ENCODE measurements around the gene PPP3CA. TPM values are rescaled to one million over a fixed set of nuclear protein-coding genes. Genes with fewer than 3 reads are reported as not detected.

PPP3CA gene
- total and polyA plus RNA-seq, 2 of the 8 experiments (the other 6 are each of a cell fraction or from before 2014, with no cell fraction given): 7.9 to 35.0 TPM

DNA sequence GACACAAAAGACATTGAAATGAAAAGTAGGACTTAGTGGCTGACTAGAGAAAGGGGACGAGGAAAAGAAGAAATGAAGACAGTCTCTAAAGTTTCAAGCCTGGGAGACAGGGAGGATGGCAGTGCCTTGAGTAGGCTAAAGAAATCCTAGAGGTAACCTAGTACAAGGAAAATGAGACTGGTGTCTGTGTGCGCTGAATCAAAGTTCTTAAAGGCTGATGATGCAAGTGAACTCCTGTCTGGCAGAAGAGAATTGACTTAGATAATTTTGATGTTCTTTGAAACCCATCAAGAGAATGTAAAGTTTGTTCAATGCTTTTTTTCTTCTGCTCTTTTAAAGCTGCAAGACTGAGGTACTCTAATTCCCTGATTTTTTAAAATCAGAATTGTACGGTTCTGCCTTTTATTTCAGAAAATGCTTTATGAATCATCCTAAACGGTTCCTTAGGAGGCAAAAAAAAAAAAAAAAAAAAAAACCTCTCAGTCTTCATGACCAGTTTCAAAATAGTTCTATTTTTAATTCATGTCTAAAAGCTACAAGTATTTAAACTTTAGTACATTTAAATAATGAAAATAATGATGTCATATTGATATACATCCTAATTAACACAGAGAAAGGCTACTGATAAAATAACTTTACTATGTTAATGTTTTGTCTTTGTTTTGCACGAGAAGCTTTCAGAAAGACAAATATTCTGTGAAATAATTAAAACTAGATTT is 189.8 kb downstream of the PPP3CA start:
- Histone ChIP-seq H3K4ac (replicated peaks; ENCODE audit: insufficient read length, low read depth, low read length) (no peak overlapping the region), H3K23me2 (ENCODE audit: low read depth, low read length) (no peaks in the 10 kb centered on the region), H3K56ac (replicated peaks; ENCODE audit: insufficient read length, low read depth, low read length) (no peak overlapping the region), H3K27ac (ENCODE audit: low read depth, low read length) (no peak overlapping the region), H2BK5ac (ENCODE audit: low read depth, low read length) (no peak overlapping the region), H4K20me1 (replicated peaks in 1 of 2; ENCODE audit: control insufficient read depth in 1 of 2, insufficient read depth in 2 of 2, low read length in 2 of 2) (peaks cover 0 to 3% of the 10 kb centered on the region in 2 experiments), H3K4me2 (ENCODE audit: insufficient read depth in 1 of 2, low read depth in 2 of 2, low read length in 2 of 2) (no peak overlapping the region), H2BK12ac (ENCODE audit: low read depth, low read length) (no peak overlapping the region), H3K27me3 (replicated peaks in 1 of 4; ENCODE audit: control insufficient read depth in 3 of 4, extremely low read depth in 1 of 4, insufficient read depth in 3 of 4, low read length in 3 of 4) (no peaks in the 10 kb centered on the region), H3K79me1 (ENCODE audit: low read depth, low read length) (no peaks in the 10 kb centered on the region), H3K23ac (ENCODE audit: insufficient read length) (no peak overlapping the region), H4K5ac (ENCODE audit: insufficient read length, low read depth, low read length) (no peak overlapping the region), H3K9ac (replicated peaks in 1 of 4; ENCODE audit: extremely low read depth in 1 of 4, low read depth in 3 of 4, low read length in 3 of 4) (no peak overlapping the region), H2AFZ (ENCODE audit: low read length) (no peak overlapping the region), H2BK120ac (replicated peaks; ENCODE audit: low read depth, low read length) (no peak overlapping the region), H3K79me2 (ENCODE audit: control insufficient read depth in 1 of 2, insufficient read depth in 2 of 2, low read length in 2 of 2) (no peaks in the 10 kb centered on the region), H3K9me3 (ENCODE audit: insufficient read depth in 2 of 2, low read depth in 1 of 2, low read length in 1 of 2) (no peaks in the 10 kb centered on the region), H3K36me3 (ENCODE audit: control insufficient read depth in 2 of 4, insufficient read depth in 4 of 4, low read length in 3 of 4) (no peaks in the 10 kb centered on the region), H3K4me3 (ENCODE audit: extremely low read depth in 1 of 4, insufficient read depth in 2 of 4, low read depth in 3 of 4, low read length in 4 of 4) (no peak overlapping the region), H4K91ac (replicated peaks; ENCODE audit: insufficient read length, low read length) (no peak overlapping the region), H2BK20ac (ENCODE audit: low read length) (no peak overlapping the region), H3K18ac (ENCODE audit: extremely low read depth, low read length) (no peak overlapping the region), H2AK5ac (ENCODE audit: low read depth, low read length) (no peak overlapping the region), H2BK15ac (ENCODE audit: low read length) (no peak overlapping the region), H3K14ac (ENCODE audit: insufficient read length) (no peak overlapping the region), H3K4me1 (replicated peaks in 1 of 4; ENCODE audit: control insufficient read depth in 3 of 4, insufficient read depth in 4 of 4, low read length in 3 of 4) (peaks cover 0 to 25% (median 5%) of the 10 kb centered on the region in 4 experiments; a peak in 3 of 7 replicates), H4K8ac (ENCODE audit: extremely low read depth, insufficient read depth, low read length) (no peak overlapping the region)
- no peak for TF ChIP-seq SIN3A (conservative IDR thresholded peaks at IDR 0.05 in 1 of 2, IDR thresholded peaks at IDR 0.05 in 1 of 2; ENCODE audit: low read depth in 1 of 2, low read length in 2 of 2)
- TF ChIP-seq HDAC6 (IDR thresholded peaks at IDR 0.05; ENCODE audit: low read depth, low read length): no peak
- no peak for TF ChIP-seq SUZ12 (IDR thresholded peaks at IDR 0.05; ENCODE audit: low read length)
- no peak for TF ChIP-seq CEBPB (IDR thresholded peaks at IDR 0.05; ENCODE audit: low read depth, low read length)
- TF ChIP-seq, protein P1, sequence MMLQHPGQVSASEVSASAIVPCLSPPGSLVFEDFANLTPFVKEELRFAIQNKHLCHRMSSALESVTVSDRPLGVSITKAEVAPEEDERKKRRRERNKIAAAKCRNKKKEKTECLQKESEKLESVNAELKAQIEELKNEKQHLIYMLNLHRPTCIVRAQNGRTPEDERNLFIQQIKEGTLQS (IDR thresholded peaks at IDR 0.05; ENCODE audit: insufficient read depth, low read depth, low read length): no peak
- no peak for TF ChIP-seq SP2 (IDR thresholded peaks at IDR 0.05; ENCODE audit: low read length)
- no peak for TF ChIP-seq CHD1 (IDR thresholded peaks at IDR 0.05; ENCODE audit: low read depth, low read length)
- no peak for TF ChIP-seq MAFK (IDR thresholded peaks at IDR 0.05; ENCODE audit: low read depth, low read length)
- FAIRE-seq (no peak), DNase-seq (ENCODE audit: low read depth in 1 of 2, low spot score in 2 of 2) (no peak)
- ChIA-PET CTCF (ENCODE audit: partially characterized antibody) (interaction anchor here (2.8 kb wide), 1 partner anchor 11 kb away, joined by 16 read pairs; no protein-coding TSS in a partner anchor), POLR2A (ENCODE audit: partially characterized antibody) (no interaction called here)
- 81% methylated on average over 4 of the region's 5 CpGs; no CpG with 5 or more reads in 1 of the 2 experiments for WGBS, 2 experiments (ENCODE audit: extremely low coverage in 1 of 2, insufficient coverage in 1 of 2, insufficient read length in 1 of 2, insufficient replicate concordance in 2 of 2, low coverage in 1 of 2, low lambda C conversion rate in 2 of 2, missing lambda C conversion rate in 1 of 2)

Data from H1 (cell line).